ENCODE results near the gene APOC3.

The APOC3 gene

GRCh38 chr11:116852261-116853031 is 22.7 kb downstream of the APOC3 start:
- no peak for DNase-seq

DNA sequence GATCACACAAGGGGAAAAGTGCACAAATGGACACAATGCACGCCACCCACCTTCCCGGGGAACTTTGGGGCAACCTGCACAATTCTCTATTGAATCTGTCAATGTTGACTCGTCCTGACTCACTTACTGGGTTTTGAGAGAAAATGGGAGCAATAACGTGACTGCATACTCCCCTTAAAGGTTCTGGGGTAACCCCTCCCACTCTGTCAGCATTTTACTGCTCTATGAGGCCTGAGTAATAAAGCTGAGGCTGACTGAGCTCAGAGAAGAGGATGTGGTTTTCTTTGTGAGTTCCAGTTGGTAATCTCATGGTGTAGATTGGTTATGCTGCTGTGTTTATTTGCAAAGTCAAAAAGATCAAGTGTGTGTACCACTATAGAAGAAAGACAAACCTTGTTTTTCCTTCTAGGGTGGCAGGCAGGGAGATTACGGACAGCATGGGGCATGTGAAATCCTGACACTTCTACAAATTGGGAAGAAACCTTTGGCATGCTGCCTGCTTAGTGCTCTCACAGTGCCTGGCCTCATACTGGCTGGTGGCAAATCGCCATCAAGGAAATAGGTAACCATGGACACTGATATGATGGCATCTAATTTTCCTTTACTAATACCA is 23.9 kb downstream of the APOC3 start:
- DNase-seq, result no peak

DNA sequence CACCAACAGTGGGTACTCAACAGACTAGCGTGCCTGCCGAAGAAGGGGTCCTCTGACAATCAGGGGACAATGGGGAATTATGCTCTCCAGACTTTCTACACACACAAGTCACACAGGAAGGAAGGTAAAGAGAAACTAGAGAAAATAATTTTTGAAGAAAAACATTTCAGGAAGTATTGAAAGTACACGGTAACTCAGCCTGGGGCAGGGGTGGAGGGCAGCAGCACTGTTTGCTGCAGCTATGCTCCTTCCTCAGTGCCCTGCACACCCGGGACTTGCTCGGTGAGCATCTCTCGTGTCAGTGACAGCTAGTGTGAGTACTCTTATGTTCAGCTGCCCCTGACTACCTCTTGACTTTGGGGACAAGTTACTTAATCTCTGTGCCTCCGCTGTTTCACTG is 25.7 kb downstream of the APOC3 start:
- DNase-seq, result no peak

- DNase-seq, result no peak
Measured at GRCh38 chr11:116856423-116856822, 26.7 kb downstream of the APOC3 start.

DNA sequence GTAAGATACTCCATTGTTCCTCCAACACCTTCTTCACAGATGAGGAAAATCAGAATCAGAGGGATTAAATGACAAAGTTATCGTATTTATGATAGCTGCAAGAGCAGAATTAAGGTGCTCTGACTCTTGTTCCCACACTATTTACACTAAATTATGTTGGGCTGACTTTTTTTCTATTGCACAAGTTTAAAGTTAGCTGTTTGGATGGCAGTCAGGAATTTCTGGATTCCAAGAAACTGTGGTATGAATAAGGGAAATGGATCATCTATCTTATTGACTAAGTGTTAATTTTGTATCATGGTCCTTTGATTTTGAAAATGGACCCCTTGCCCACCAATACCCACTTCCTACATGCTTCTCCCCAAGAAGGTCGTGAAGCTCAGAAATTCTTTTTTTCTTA is 27.6 kb downstream of the APOC3 start:
- no peak for DNase-seq

DNA sequence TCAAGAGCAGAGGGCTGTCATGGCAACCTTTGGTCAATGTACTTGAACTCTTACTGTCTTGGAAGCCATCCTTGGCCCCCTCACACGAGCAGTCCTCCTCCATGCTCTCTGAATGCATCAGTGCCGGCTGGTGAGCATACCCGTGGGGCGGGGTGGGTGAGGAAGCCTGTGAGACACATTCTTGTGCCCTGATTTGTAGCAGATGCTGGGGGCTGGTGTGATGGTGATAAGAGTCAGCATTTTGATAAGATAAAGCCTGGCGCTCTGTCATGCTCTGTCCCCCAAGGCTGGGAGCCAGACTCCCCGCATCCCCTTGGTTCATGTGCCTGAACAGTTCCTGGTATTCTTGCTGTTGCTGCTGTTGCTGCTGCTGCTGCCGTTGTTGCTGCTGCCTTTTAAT is 28.2 kb downstream of the APOC3 start:
- no peak for DNase-seq

DNA sequence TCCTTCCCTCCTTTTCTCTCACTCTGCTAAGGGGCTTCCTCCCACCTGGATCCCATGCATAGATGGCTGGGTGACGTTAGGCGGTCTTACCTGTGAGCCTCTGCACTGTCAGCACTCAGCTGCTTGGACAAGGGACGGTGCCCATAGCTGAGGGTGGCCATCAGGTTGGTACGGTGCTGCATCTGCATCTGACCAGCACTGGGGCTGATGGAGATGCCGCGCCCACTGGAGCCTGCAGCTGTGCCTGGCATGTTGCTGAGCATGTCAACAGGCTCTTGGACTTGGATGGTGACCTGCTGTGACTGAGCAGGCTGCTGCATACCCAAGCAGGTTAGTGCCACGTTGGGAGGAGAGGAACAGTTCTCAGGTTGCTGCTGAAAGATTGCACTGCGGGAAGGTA is 29.5 kb downstream of the APOC3 start:
- no peak for DNase-seq

- no peak for DNase-seq
Measured at GRCh38 chr11:116860303-116860702, 30.6 kb downstream of the APOC3 start.

DNA sequence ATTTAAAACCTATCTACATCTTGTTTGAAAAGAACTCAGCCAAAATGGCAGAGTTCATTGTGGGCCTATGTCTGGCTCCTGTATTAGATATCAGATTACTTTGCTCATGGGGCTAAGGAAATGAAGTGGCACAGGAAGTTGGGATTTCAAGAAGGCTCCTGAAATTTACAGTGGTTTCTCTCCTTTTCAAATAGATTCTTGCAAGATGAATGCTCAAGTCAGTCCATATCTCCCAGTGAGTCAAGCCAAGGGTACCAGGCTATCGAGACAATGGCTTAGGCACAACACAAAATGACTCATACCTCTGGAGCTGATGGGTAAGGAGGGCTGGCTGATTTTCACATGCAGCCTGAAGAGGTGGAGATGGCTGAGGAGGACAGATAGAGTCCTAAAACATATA is 31.8 kb downstream of the APOC3 start:
- no peak for DNase-seq

GRCh38 chr11:116862185-116862584 is 32.5 kb downstream of the APOC3 start:
- no peak for DNase-seq

DNA sequence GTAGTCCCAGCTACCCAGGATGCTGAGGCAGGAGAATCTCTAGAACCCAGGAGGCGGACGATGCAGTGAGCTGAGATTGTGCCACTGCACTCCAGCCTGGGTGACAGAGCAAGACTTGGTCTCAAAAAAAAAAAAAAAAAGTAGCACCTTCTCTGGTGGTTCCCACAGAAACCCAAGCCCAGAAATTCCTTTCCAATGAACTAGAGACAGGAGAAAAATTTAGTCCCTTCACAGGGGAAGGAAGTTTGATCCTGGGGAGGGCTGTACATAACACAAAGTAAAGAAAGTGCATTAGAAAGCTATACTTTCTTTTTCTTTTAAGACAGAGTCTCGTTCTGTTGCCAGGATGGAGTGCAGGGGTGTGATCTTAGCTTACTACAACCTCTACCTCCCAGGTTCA is 33.2 kb downstream of the APOC3 start:
- no peak for DNase-seq

- no peak for DNase-seq
Measured at GRCh38 chr11:116864531-116864930, 34.8 kb downstream of the APOC3 start.

DNA sequence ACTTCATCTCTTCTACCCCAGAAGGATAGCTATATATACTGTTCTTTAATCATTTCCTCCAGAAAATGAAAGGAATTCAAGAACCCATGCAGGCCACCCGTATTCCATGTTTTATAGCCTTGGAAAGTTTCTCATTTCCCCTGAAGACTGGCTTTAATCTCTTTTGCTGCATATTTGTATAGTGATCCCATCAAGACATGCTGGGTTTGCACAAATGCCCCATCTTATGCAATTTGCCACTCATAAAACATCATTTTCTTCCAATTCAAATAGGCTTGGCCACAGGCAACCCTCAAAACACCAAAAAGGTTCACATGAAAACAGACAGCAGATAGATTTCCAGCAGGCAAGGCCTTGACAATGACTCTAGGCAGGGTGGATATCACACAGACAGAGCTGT is 36.0 kb downstream of the APOC3 start:
- DNase-seq, result no peak

- DNase-seq, result no peak
Measured at GRCh38 chr11:116866804-116867455, 37.2 kb downstream of the APOC3 start.

DNA sequence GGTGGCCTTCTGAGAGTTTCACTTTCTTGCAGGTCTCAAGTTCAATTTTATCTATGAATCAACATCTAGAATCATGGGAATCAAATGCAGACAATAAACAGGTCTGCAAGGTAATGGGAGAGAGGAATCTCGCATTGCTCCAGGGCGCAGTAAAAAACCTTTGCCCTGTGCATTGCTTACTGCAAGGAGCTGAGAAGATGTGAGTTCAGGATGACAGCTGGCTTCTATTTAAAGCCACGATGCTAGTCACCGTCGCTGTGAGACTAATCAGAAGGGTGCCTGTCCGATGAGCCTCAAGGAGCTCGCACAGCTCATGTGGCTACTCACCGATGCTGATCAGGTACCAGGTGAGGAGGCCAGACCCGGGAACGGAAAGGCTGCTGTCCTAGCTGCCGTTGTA is 37.9 kb downstream of the APOC3 start:
- DNase-seq, result no peak

DNA sequence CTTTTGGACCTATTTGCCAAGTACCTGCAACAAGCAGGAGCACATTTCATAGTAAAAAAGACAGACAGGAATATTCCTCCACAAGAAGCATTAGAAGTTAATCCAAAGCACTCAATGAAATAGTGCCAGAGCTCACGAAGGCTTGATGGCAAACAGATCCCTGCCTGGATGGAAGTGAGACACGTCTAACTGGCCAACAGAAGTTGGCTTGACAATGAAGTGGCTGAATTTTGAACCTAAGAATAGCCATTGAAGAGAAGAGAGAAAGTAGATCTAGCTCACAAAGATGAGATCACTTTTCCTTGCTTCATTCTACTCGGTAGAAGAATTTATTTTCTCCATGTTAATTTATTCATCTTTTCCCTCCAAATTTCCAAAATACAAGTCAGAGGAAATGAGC is 38.4 kb downstream of the APOC3 start:
- DNase-seq, result no peak

GRCh38 chr11:116869610-116870009 is 39.9 kb downstream of the APOC3 start:
- no peak for DNase-seq

GRCh38 chr11:116870054-116870453 is 40.3 kb downstream of the APOC3 start:
- no peak for DNase-seq

DNA sequence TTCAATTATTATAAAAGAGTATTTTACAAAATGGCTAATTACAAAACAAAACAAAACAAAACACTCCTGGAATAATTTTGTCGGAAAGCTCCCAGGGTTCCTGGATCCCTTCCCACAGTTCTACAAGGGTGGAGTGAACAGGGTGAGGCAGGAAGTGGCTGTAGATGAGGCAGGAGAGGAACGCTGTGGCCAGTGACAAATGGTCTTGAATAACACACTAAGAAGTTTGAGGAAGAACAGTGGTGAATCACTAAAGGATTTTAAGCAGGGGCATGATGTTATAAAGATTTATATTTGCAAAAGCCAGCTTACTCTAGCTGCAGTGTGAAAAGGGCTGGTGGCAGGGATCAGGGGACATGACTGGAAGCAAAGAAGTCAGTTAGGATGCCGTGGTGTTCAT is 41.5 kb downstream of the APOC3 start:
- no peak for DNase-seq

GRCh38 chr11:116873381-116873780 is 43.7 kb downstream of the APOC3 start:
- DNase-seq, result no peak

GRCh38 chr11:116874251-116874650 is 44.5 kb downstream of the APOC3 start:
- DNase-seq, result no peak

GRCh38 chr11:116875194-116875593 is 45.5 kb downstream of the APOC3 start:
- no peak for DNase-seq

DNA sequence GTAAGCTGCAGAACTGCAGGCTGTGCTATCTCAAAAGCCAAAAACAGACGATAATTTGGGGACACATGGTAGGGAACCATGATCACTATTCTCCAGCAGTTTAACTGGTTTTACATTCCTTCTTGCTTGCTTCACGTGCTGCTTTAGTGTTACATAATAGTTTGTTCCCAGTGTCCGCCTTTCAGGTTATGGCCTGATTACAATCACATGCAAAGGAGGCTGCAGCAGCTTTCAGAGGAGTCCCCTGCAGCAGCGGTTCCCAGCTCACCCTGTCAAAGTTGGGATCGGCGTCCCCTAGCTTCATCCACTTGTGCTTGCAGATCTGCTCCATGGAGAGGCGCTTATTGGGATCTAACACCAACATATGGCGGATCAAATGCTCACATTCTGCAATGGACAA is 46.9 kb downstream of the APOC3 start:
- no peak for DNase-seq

Measured in SHP77 treated with DMSO at 0.1 percent for 48 hours (cell line).